ENCODE data around the gene GCNT4. TPM values are rescaled to one million over a fixed set of nuclear protein-coding genes. Genes with fewer than 3 reads are reported as not detected.

Gene GCNT4
- polyA plus RNA-seq, 1 experiment = 3.7 TPM

DNA sequence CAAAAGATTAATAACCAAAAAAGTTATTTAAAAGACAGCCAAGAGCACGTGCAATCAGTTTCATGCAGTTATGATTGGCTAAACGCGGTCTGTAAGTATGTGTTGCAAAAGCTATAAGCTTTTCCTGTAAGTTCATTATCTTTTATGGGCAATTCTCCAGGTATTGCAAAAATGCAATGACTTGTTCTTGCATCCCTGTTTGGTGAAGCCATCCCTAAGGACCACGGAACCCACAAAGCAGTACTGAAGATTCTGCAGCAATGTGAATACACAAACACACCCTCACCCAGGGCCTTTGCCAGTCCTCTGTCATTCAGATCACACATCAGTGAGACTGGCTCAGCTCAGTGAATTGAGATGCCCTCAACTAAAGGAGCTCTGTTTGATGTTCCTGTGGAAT lies 11.4 kb downstream of the GCNT4 start:
- Histone ChIP-seq H3K36me3 (ENCODE audit: control insufficient read depth, insufficient read depth, low read length) (peaks cover 3% of the 10 kb centered on the region), H3K27me3 (ENCODE audit: control insufficient read depth, insufficient read depth, low read length) (no peaks in the 10 kb centered on the region), H3K4me3 (ENCODE audit: low read depth, low read length) (no peak overlapping the region)
- ChIA-PET POLR2A (no interaction called here), CTCF (interaction anchor here (1.8 kb wide), 1 partner anchor 9 kb away, joined by 11 read pairs; no protein-coding TSS in a partner anchor)
- DNase-seq (ENCODE audit: low read depth) = no peak
- TF ChIP-seq, protein P1, sequence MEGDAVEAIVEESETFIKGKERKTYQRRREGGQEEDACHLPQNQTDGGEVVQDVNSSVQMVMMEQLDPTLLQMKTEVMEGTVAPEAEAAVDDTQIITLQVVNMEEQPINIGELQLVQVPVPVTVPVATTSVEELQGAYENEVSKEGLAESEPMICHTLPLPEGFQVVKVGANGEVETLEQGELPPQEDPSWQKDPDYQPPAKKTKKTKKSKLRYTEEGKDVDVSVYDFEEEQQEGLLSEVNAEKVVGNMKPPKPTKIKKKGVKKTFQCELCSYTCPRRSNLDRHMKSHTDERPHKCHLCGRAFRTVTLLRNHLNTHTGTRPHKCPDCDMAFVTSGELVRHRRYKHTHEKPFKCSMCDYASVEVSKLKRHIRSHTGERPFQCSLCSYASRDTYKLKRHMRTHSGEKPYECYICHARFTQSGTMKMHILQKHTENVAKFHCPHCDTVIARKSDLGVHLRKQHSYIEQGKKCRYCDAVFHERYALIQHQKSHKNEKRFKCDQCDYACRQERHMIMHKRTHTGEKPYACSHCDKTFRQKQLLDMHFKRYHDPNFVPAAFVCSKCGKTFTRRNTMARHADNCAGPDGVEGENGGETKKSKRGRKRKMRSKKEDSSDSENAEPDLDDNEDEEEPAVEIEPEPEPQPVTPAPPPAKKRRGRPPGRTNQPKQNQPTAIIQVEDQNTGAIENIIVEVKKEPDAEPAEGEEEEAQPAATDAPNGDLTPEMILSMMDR (IDR thresholded peaks at IDR 0.05; ENCODE audit: insufficient read depth, low read depth, low read length) = no peak

DNA sequence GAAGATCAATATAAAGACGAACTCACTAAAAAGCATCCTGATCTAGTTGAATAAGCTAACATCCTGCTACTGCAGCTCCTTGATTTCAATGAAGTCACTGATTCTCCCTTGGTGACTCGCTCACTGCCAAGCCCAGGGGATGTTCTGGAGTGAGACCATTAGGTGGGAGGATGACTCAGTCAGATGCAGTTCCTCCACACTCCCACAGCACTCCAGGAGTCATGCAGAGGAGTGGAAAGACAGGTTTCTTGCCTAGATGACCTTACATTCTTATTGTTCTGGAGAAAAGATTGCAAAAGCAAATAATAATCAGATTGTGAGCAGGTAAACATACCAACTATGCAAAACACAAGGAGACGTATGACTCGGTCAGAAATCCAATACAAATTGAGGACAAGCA lies 15.3 kb downstream of the GCNT4 start:
- ChIA-PET CTCF (interaction anchor here (0.6 to 1.4 kb wide), 2 partner anchors 17 to 112 kb away, joined by 3 read pairs; no protein-coding TSS in a partner anchor), POLR2A (no interaction called here)

DNA sequence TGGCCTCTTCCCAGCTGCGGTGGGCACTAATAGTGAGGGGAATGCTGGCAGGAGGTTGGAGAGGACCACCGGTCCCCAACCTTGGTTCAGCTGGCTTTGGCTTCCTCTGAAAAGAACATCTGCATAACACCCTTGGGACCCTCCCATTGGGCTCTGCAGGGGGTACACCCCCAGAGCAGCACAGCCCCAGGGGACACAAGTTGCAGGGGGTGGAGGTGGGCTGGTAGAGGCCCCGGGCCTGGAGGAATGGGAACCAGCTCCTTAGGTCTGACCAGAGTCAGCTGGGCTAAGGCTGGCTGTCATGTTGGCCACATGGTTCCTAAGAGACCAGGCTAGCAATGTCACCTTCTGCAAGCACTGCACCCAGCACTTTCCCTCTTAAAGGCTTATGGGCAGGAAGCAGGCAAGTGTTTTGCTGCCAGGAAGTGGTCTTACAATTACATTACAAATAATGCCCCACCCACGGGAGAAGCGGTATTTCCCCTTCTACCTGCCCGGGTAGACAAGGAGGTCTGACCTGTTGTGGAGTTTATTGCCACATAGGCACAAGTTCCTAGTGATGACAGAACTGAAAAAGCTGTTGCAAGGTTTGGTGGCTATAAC lies 18.1 kb downstream of the GCNT4 start:
- DNase-seq (ENCODE audit: low read depth) = no peak
- H3K36me3 ChIP-seq (ENCODE audit: control insufficient read depth, insufficient read depth, low read length) = peaks cover 5% of the 10 kb centered on the region; the same call in 1 of the 2 replicates
- no peak overlapping the region for H3K4me3 ChIP-seq (ENCODE audit: low read depth, low read length)
- ChIA-PET CTCF (interaction anchor here (1.2 to 1.6 kb wide), 3 partner anchors 12 to 99 kb away, joined by 3 to 8 read pairs (median 3); no protein-coding TSS in a partner anchor), POLR2A (no interaction called here)
- H3K27me3 ChIP-seq (ENCODE audit: control insufficient read depth, insufficient read depth, low read length) = no peaks in the 10 kb centered on the region
- TF ChIP-seq, protein P1 (IDR thresholded peaks at IDR 0.05; ENCODE audit: insufficient read depth, low read depth, low read length) = no peak

More for the DNA sequence above, 15.3 kb downstream of the GCNT4 start:
- peak; percentile 67 for DNase-seq (ENCODE audit: low read depth)
- TF ChIP-seq, protein P1 (IDR thresholded peaks at IDR 0.05; ENCODE audit: insufficient read depth, low read depth, low read length) = no peak
- H3K27me3 ChIP-seq (ENCODE audit: control insufficient read depth, insufficient read depth, low read length) = no peaks in the 10 kb centered on the region
- no peak overlapping the region for H3K4me3 ChIP-seq (ENCODE audit: low read depth, low read length)
- peaks cover 2% of the 10 kb centered on the region; the same call in 1 of the 2 replicates for H3K36me3 ChIP-seq (ENCODE audit: control insufficient read depth, insufficient read depth, low read length)

DNA sequence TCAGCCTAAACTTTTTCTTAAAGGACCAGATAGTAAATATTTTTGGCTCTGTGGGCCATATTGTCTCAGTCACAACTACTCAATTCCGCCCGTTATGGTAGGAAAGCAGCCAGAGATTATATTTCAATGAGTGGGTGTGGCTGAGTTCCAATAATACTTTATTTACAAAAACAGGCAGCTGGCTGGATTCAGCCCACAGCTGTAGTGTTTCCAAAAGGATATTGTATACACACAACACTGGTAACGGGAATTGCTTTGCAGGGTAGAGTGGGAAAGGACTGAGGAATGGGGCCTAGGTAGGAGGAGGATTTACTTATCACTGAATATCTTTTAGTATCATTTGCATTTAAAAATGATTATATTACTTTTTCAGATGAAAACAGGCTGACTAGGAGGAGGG lies 21.0 kb downstream of the GCNT4 start:
- Histone ChIP-seq H3K27me3 (ENCODE audit: control insufficient read depth, insufficient read depth, low read length) (no peaks in the 10 kb centered on the region), H3K36me3 (ENCODE audit: control insufficient read depth, insufficient read depth, low read length) (peaks cover 5% of the 10 kb centered on the region; the same call in 1 of the 2 replicates), H3K4me3 (ENCODE audit: low read depth, low read length) (no peak overlapping the region)
- TF ChIP-seq, protein P1 (IDR thresholded peaks at IDR 0.05; ENCODE audit: insufficient read depth, low read depth, low read length) = no peak
- ChIA-PET CTCF (no interaction called here), POLR2A (no interaction called here)
- DNase-seq (ENCODE audit: low read depth) = no peak

DNA sequence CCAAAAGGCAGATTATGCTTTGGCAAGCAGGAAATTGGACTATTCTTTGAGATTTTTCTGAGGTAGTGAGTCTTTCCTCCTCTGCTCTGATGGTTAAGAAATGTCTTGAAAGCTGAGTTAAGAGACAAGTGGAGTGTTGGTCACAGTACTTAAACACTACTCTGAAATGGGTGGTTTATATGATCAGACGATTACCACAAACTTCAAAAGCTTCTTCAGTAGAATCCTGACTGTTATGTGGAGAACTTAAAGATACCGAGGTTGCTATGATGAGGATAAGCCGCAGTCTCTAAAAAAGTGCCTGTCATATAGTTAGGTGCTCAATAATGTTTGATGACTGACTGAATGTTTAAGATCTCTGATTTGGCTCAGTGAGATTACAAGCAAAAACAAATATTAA lies 24.3 kb downstream of the GCNT4 start:
- TF ChIP-seq, protein P1 (IDR thresholded peaks at IDR 0.05; ENCODE audit: insufficient read depth, low read depth, low read length) = no peak
- no peak for DNase-seq (ENCODE audit: low read depth)
- CTCF ChIA-PET = interaction anchor here (0.6 to 1.9 kb wide), 3 partner anchors 22 to 93 kb away, joined by 3 to 5 read pairs (median 5); no protein-coding TSS in a partner anchor
- Histone ChIP-seq H3K27me3 (ENCODE audit: control insufficient read depth, insufficient read depth, low read length) (no peaks in the 10 kb centered on the region), H3K4me3 (ENCODE audit: low read depth, low read length) (no peak overlapping the region), H3K36me3 (ENCODE audit: control insufficient read depth, insufficient read depth, low read length) (peaks cover 2% of the 10 kb centered on the region; the same call in 1 of the 2 replicates)
- POLR2A ChIA-PET = no interaction called here
